Measurements from ENCODE around the gene NUCKS1. TPM values are rescaled to one million over a fixed set of nuclear protein-coding genes. Genes with fewer than 3 reads are reported as not detected.
A peak's percentile ranks its signal among the peaks of the same experiment; 100 is the strongest.

Gene NUCKS1
- total RNA-seq, 1 experiment from 2014 or later = 205 TPM

DNA sequence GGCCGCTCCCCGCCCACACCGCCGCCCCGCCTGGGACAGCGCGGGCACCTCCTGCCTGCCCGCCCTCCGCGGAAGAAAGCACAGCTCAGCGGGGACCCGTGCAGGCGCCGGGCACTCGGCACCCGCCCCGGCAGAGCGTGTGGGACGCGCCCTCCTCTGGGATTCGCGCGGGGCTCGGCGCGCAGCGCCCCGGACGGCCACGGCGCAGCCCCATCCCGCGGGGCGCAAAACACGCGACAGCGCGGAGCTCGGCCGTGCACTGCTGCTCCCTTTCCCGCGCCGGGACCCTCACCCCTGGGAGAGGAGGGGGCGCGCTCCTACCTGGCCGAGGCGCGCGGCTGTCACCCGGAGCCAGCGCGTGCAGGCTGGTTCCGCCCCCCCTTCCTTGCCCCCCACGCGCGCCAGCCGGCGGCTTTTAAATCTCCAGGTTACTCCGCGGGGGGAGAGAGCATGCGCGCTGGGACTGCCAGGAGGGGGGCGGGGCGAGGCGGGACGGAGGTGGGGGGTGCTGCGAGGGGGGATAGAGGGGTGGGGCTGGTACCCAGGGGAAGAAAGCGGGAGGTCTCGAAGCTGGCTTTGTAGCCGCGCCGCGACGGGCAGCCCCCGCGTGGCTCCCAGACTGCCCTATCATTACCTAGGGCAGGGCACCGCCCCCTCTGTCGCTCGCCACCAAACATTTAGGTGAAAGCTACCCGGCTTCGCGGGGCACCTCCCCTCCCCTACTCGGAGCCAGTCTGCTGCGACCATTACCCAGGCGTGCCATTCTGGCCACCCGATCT lies 69.7 kb downstream of the NUCKS1 start, which contains the start of gene SLC45A3:
TSS of gene SLC45A3 (minus strand) at position 437 of the 779 bp plus-strand sequence. CDS start 15,853 bp downstream, outside the sequence.
- no peaks in the 10 kb centered on the region for H3K36me3 ChIP-seq (ENCODE audit: control insufficient read depth, insufficient read depth, low read length)
- no peaks in the 10 kb centered on the region for H3K27me3 ChIP-seq (replicated peaks; ENCODE audit: control insufficient read depth, insufficient read depth, low read length)
- TF ChIP-seq, protein P1, sequence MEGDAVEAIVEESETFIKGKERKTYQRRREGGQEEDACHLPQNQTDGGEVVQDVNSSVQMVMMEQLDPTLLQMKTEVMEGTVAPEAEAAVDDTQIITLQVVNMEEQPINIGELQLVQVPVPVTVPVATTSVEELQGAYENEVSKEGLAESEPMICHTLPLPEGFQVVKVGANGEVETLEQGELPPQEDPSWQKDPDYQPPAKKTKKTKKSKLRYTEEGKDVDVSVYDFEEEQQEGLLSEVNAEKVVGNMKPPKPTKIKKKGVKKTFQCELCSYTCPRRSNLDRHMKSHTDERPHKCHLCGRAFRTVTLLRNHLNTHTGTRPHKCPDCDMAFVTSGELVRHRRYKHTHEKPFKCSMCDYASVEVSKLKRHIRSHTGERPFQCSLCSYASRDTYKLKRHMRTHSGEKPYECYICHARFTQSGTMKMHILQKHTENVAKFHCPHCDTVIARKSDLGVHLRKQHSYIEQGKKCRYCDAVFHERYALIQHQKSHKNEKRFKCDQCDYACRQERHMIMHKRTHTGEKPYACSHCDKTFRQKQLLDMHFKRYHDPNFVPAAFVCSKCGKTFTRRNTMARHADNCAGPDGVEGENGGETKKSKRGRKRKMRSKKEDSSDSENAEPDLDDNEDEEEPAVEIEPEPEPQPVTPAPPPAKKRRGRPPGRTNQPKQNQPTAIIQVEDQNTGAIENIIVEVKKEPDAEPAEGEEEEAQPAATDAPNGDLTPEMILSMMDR (IDR thresholded peaks at IDR 0.05; ENCODE audit: insufficient read depth in 1 of 2, low read depth in 1 of 2, low read length in 1 of 2, severe bottlenecking in 1 of 2, unreplicated experiment in 1 of 2) = no peak
- H3K27ac Mint-ChIP-seq (ENCODE audit: unreplicated experiment) = peak within 1 kb of the TSS; percentile 42
- peak; percentile 39 to 44 for DNase-seq
- H3K4me1 ChIP-seq = peaks cover 28% of the 10 kb centered on the region
- intact Hi-C loops (cut with micrococcal nuclease; ENCODE audit: unreplicated experiment) = no loop called here
- ChIA-PET POLR2A (no interaction called here), CTCF (interaction anchor here (0.6 to 1.2 kb wide), 7 partner anchors 21 to 789 kb away, joined by 3 to 20 read pairs (median 4); partner anchors contain the start of gene ELK4)
- BruUV-seq (replicated peaks) = no TSS peak
- H3K4me3 Mint-ChIP-seq (ENCODE audit: unreplicated experiment) = peak within 1 kb of the TSS; percentile 84
- no peaks in the 10 kb centered on the region for H3K27me3 Mint-ChIP-seq (ENCODE audit: insufficient read depth, unreplicated experiment)
- H3K4me1 Mint-ChIP-seq (ENCODE audit: low read depth, unreplicated experiment) = peaks cover 33% of the 10 kb centered on the region
- no peaks in the 10 kb centered on the region for H3K9me3 ChIP-seq
- H3K9me3 Mint-ChIP-seq (ENCODE audit: unreplicated experiment) = no peaks in the 10 kb centered on the region
- H3K36me3 Mint-ChIP-seq (ENCODE audit: insufficient read depth, unreplicated experiment) = no peaks in the 10 kb centered on the region
- peak within 1 kb of the TSS; percentile 85 for H3K4me3 ChIP-seq (ENCODE audit: low read depth, low read length)

DNA sequence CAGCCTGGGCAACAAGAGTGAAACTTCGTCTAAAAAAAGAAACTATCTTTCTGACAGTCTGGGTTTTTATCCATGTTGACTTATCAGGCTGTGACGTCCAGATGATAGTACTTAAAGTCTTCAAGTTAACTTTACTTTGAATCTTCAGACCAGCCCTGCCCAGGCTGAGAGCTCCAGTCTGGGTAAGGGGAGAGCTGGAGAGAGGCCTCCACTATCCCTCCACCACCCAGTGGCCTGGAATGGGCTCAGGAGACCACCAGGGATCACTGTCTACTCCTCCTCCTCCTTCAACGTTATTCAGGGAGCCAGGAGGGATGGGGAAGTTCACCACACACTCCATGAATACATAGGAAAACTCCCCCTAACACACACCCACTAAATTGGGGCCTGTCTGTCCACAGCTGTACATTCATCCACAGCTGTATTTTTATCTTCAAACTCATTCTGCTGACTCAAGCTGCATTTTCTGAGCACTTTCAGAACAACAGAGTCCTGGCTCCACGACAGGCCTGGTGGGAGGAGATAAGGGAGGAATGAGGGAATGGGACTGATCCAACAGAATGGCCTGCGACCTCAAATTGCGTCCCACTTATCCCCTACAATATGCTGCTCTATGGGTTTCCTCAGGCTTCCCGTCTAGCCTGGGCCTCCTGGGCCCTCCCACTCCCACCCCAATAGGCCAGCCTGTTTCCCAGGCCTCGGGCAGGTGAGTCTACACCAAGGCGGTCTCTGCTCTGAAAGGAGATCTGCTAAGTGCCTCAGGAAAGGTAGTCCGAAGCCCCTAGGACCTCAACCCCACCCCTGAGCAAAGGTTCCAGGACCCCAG lies 71.5 kb downstream of the NUCKS1 start:
- BruUV-seq (replicated peaks) = no TSS peak
- no peak overlapping the region for H3K27ac Mint-ChIP-seq (ENCODE audit: unreplicated experiment)
- H3K4me3 ChIP-seq (ENCODE audit: low read depth, low read length) = peak overlapping the region; percentile 85
- no peaks in the 10 kb centered on the region for H3K27me3 Mint-ChIP-seq (ENCODE audit: insufficient read depth, unreplicated experiment)
- no peaks in the 10 kb centered on the region for H3K27me3 ChIP-seq (replicated peaks; ENCODE audit: control insufficient read depth, insufficient read depth, low read length)
- ChIA-PET CTCF (interaction anchor here (2.6 kb wide), 1 partner anchor 19 kb away, joined by 10 read pairs; no protein-coding TSS in a partner anchor), POLR2A (interaction anchor here (0.5 kb wide), 1 partner anchor 46 kb away, joined by 4 read pairs; the partner anchor contains the start of gene ELK4)
- DNase-seq = no peak
- intact Hi-C loops (cut with micrococcal nuclease; ENCODE audit: unreplicated experiment) = no loop called here
- H3K4me1 ChIP-seq = peaks cover 34% of the 10 kb centered on the region
- no peaks in the 10 kb centered on the region for H3K9me3 ChIP-seq
- H3K36me3 Mint-ChIP-seq (ENCODE audit: insufficient read depth, unreplicated experiment) = no peaks in the 10 kb centered on the region
- H3K36me3 ChIP-seq (ENCODE audit: control insufficient read depth, insufficient read depth, low read length) = no peaks in the 10 kb centered on the region
- TF ChIP-seq, protein P1 (IDR thresholded peaks at IDR 0.05; ENCODE audit: insufficient read depth in 1 of 2, low read depth in 1 of 2, low read length in 1 of 2, severe bottlenecking in 1 of 2, unreplicated experiment in 1 of 2) = no peak
- peaks cover 33% of the 10 kb centered on the region for H3K4me1 Mint-ChIP-seq (ENCODE audit: low read depth, unreplicated experiment)
- no peaks in the 10 kb centered on the region for H3K9me3 Mint-ChIP-seq (ENCODE audit: unreplicated experiment)
- H3K4me3 Mint-ChIP-seq (ENCODE audit: unreplicated experiment) = peak overlapping the region; percentile 84

DNA sequence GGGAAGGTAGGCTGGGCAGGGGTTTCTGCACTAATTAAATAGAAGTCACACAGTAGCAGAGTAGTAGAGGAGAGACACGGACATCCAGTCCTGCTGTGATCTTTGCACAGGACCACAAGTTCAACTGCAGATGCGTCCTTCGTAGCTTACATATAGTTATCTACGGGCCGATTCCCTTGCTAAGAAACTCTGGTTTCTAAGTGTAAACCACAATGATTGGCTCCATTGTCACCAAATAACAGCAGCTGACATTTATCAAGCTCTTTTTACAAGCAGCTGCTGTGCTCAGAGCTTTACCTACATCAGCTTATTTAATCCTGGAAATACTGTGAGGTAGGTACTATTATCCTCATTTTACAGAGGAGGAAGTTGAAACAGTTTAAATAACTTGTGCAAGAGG lies 72.8 kb downstream of the NUCKS1 start:
- no TSS peak for BruUV-seq (replicated peaks)
- no peak for DNase-seq
- peaks cover 47% of the 10 kb centered on the region for H3K4me1 ChIP-seq
- Mint-ChIP-seq H3K4me3 (ENCODE audit: unreplicated experiment) (no peak overlapping the region), H3K27me3 (ENCODE audit: insufficient read depth, unreplicated experiment) (no peaks in the 10 kb centered on the region), H3K36me3 (ENCODE audit: insufficient read depth, unreplicated experiment) (peaks cover under 1% of the 10 kb centered on the region), H3K4me1 (ENCODE audit: low read depth, unreplicated experiment) (peaks cover 36% of the 10 kb centered on the region), H3K27ac (ENCODE audit: unreplicated experiment) (no peak overlapping the region), H3K9me3 (ENCODE audit: unreplicated experiment) (no peaks in the 10 kb centered on the region)
- POLR2A ChIA-PET = interaction anchor here (1.2 kb wide), 1 partner anchor 72 kb away, joined by 3 read pairs; no protein-coding TSS in a partner anchor
- CTCF ChIA-PET = interaction anchor here (1.2 to 2.6 kb wide), 2 partner anchors 17 to 19 kb away, joined by 4 to 10 read pairs; no protein-coding TSS in a partner anchor
- H3K36me3 ChIP-seq (ENCODE audit: control insufficient read depth, insufficient read depth, low read length) = no peaks in the 10 kb centered on the region
- H3K9me3 ChIP-seq = no peaks in the 10 kb centered on the region
- H3K4me3 ChIP-seq (ENCODE audit: low read depth, low read length) = no peak overlapping the region
- intact Hi-C loops (cut with micrococcal nuclease; ENCODE audit: unreplicated experiment) = no loop called here
- no peaks in the 10 kb centered on the region for H3K27me3 ChIP-seq (replicated peaks; ENCODE audit: control insufficient read depth, insufficient read depth, low read length)
- TF ChIP-seq, protein P1 (IDR thresholded peaks at IDR 0.05; ENCODE audit: insufficient read depth in 1 of 2, low read depth in 1 of 2, low read length in 1 of 2, severe bottlenecking in 1 of 2, unreplicated experiment in 1 of 2) = no peak
